CD4-positive, alpha-beta T cell treated with Interleukin-21 for 1 hour (primary cell): Measurements from ENCODE around the gene AIDA.
"Not testable (repeated sequence)": the region's sequence is repeated elsewhere in the genome, so short reads cannot be mapped to it uniquely, and the experiment has no call there.

ENCODE experiments used
- DNase-seq: peaks from one replicate; pipeline ENCODE4 v3.0.0-alpha.2; 2020

AIDA gene

DNA sequence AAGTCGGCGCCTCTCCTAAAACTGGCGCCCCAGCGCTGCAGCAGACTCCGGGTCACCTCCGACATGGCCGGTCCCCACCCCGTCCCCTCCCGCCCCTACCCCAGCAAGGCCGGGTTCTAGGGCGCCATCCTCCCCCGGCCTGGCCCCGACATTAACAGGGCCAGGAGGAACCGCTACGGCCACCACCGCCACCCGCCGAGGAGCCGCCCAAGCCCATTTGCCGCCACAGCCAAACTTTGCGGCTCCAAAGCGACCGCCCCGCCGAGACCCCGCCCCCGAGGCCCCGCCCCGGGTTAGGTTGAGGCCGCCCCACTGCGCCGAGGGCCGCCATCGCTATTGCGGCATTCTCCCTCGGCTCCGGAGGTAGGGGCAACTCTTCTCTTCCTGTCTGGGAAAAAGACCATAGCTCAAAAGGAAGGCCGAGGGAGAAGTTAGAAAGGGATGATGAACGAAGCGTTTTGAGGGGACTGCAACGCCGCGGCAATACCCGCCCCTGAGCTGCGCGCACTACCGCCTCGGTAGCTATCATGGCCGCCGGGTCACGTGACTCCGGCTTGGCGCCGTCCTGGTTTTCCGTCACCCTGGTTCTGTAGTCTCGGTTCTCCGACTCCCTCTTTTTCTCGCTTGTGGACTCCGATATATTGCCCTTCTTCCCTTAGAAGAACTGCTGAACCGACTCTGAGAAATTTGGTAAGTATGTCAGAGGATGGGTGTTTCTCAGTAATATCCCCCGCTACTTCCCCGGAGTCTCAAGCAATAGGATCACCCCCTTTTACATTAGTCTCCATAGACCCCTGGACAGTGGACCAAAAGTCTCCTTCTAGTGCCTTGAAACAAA, at the start of gene AIDA, which contains the start of gene BROX:
Gene AIDA, minus strand, starts transcription at position 239 of the 838 bp plus-strand sequence. Its CDS starts 174 bp downstream, at position 65.
Gene BROX, plus strand, starts transcription at position 312 of the 838 bp plus-strand sequence. CDS start 3,136 bp downstream, outside the sequence.
- DNase-seq, result peak; percentile 94

GRCh38 chr1:222761083-222761482, 48.8 kb upstream of the AIDA start:
- no peak for DNase-seq

DNA sequence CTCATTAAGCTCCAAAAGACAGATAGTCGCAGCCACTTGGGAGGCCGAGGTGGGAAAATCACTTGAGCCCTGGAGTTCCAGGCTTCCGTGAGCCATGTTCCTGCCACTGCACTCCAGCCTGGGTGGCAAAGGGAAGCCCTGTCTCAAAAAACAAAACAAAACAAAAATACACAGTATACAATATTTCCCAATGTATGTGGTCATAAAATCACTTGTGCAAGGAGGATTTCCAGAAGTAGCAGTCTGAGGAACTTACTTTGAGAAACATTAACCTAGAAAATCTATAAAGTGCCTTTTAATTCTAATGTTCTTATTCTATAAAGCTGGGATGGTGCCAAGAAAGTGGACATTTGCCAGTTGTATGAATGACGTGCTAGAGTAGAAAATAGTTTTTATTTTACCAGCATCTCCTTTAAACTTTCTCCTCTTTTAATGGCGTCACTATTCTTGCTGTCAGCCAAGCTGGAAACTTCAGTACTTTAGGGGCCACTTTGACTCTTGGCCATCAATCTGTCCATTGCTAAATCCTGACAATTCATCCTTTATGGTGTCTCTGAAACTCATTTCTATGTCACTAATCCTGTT, 47.3 kb upstream of the AIDA start:
- DNase-seq, result no peak

- no peak for DNase-seq
Measured at GRCh38 chr1:222757646-222758268, 45.5 kb upstream of the AIDA start.

- no peak for DNase-seq
Measured at GRCh38 chr1:222754366-222755139, 42.3 kb upstream of the AIDA start.

DNA sequence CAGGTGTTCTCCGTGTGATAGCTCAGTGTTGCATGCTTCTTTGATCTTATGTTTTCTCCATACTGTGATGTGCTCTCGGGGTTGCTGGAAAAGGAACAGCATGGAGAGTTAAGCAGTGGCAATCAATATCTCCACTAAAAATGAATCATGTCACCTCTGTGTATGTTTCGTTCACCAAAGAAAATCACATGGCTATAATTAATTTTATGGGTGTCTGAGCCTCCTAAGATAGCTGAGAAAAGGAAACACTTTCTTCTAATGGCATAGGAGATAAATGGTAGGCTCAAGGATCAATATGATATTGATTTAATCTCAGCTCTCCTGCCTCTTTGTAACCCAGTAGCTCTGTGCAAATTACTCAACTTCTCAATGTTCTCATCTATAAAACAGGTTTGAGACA, 39.0 kb upstream of the AIDA start:
- no peak for DNase-seq

DNA sequence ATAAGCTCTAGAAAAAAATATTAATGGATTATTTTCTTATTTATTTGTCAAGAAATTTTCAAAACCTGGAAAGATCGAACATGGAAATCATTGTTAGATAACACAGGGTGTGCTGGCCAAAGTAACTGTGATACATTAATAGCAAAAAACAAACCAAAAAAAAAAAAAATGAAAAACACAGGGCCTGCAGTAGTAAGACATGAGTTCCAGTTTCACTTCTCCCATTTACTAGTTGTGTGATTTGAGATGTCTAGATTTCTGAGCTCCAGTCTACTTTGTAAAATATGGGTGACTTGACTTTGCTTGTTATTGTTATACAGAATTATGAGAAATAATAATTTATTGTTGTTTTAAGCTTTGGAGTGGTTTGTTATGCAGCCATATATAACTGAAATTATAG, 38.4 kb upstream of the AIDA start:
- DNase-seq, result no peak

DNA sequence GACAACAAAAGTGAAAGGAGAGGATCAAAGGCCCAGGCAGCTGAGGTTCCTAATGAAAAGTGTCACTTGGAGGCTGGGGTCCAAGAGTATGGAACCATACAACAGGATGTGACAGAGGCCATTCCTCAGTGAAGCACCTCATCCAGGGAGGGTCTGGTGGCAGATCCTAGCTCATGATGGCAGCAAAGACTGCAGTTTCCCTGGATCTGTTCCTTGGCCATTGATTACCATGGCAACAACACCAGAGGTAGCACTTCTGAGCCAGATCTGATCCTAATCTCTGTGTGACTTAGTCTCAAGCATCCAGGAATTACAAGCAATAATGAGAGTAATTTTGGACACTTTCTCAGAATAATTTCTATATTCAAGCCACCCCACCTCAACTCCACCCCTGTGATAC, 37.6 kb upstream of the AIDA start:
- DNase-seq, result no peak

- DNase-seq, result not testable (repeated sequence)
Measured at GRCh38 chr1:222741630-222742457, 29.6 kb upstream of the AIDA start.

- DNase-seq, result no peak
Measured at GRCh38 chr1:222739929-222740328, 27.6 kb upstream of the AIDA start.

DNA sequence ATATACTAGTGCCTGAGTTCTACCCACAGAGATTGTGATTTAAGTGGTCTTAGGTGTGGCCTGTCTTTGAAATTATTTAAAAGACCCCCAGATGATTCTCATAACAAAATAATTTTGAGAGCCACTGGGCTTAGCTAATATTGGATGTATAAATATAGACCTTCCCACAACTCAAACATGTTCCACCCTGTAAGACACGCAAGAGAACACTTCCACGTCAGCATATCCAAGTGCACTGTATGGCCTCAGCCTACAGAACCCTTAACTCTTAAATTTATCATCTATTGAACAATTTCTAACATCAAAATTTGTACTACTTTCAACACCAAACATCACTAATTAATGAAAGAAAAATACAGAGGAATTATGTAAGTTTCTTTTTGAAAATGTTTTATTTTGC, 27.2 kb upstream of the AIDA start:
- no peak for DNase-seq

DNA sequence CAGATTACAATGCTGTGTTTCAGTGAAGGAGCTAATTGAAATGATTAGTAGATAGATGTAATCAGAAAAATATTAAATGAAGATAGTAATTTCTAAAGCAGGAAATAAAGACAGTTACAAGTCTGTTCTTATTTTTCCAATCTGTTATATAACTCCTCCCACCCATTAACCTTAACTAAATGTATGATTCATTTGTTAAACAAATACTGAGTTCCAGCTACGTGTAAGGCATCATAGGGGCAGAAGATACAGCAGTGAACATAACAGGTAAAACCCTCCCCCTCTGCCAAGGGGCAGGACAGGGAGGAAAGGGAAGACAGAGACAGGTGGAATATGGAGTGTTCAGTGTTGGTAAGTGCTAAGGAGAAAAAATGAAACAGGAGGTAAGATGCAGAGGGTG, 24.7 kb upstream of the AIDA start, which contains the start of gene FAM177B:
Gene FAM177B, plus strand, starts transcription at position 231 of the 400 bp plus-strand sequence. CDS start 9,344 bp downstream, outside the sequence.
- no peak for DNase-seq

GRCh38 chr1:222736470-222736869, 24.2 kb upstream of the AIDA start:
- DNase-seq, result no peak

GRCh38 chr1:222734740-222735139, 22.4 kb upstream of the AIDA start:
- DNase-seq, result no peak

DNA sequence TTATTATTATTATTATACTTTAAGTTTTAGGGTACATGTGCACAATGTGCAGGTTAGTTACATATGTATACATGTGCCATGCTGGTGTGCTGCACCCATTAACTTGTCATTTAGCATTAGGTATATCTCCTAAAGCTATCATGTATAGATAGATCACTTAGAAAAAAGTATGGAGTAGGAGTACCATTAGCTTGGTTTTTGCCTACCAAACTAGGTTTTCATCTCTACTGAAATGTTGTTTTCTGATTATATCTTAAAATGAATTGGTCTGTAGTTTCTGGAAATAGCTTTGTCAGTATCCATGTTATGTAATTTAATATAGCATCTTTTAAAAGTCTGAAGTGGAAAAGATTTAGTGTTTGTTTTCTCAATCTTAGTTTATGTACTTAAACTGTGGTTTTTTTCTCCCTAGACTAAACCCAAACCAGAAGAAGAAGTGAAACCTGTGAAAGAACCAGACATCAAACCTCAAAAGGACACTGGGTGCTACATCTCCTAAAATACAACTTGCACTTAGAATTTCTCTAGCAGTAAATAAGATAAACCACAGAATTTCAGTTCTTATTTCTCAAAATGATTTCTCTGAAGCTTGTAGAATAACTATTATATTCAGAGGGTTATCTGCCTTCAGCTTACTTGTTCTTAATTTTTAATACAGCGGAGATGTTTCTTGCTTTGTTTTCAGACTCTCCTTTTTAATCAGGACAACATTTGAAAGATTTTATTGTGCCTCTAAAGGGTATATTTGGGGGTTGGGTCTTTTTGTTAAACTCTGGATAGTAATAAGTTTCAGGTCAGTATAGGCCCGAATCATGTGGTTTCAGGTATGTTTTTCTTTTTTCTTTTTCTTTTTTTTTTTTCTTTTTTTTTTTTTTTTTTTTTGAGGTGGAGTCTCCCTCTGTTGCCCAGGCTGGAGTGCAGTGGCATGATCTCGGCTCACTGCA, 20.2 kb upstream of the AIDA start:
- DNase-seq, result no peak

DNA sequence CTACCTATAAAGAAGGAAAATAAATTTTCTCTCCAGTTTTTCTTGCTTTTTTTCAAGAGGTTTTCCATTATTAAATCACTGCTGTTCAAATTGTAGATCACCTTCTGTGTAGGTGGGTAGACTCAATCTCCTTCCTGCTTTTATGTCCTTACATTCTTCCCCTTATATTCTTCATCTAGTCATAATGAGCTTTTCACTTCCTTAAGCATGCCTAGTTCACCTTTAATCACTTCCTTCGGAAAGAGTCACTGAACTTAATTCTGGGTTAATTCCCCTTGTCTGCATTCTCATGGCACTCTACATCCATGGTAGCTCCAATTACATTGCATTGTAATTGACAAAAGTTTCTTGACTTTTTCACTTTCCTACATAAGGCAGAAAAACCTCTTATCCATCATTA, 18.6 kb upstream of the AIDA start:
- no peak for DNase-seq

- no peak for DNase-seq
Measured at GRCh38 chr1:222728746-222729145, 16.5 kb upstream of the AIDA start.

DNA sequence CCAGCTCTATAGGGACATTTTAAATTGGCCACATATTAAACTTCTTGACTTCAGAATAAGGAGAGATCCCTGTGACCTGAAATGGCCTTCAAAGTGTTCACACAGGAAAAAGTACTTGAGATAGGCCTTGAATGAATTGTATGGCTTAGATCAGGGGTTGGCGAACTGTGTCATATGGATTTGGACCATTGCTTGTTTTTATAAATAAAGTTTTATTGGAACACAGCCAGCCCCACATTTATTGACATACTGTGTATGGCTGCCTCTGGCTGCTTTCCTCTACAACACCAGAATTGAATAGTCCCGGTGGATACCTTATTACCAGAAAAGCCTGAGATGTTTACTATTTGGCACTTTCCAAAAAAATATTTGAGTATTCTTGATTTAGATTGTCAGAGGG, 4.1 kb upstream of the AIDA start:
- DNase-seq, result no peak

DNA sequence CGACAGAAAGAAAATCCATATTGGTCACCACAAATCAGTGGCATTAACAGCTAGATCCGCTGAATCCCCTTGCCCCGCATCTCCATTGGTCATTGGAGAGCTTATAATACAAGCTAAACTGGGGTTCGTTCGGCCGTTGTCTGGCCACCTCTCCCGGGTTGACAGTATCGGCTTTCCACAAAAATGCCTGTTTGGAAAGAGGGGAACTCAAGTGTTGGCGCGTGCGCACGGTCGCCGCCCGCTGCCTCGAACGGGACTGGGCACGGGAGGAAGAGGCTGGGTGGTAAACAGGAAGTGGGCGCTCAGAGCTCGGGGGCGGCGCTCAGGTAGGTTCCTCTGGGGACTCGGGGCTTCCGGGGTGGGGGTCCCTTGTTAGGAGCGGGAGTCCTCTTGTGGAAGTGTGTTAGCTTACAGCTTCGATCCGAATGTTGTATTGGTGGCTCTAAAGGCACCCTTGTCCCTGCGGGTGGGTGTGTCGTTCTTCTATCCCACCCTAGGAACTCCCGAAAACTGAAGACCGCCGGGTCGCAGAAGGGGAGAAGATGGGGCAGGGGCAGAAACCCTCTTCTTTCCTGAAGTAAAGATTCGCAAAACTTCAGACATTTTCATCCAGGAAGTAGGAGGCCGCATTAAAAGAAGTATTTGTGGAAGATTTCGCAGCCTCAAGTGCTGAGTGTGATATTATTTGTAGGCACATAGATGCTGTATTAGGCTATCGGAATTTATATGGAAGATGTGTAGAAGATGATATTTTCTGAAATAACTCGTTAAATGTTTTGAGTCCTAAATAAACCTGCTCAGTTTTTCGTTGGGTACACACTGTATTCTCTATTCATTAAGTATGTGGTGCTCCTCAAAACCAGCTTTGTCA, 1.0 kb upstream of the AIDA start:
- DNase-seq, result peak; percentile 95
